ENCODE data around the gene ZNF48. TPM values are rescaled to one million over a fixed set of nuclear protein-coding genes. Genes with fewer than 3 reads are reported as not detected.

Gene ZNF48
- total RNA-seq, 1 donor from 2014 or later: 5.0 TPM

DNA sequence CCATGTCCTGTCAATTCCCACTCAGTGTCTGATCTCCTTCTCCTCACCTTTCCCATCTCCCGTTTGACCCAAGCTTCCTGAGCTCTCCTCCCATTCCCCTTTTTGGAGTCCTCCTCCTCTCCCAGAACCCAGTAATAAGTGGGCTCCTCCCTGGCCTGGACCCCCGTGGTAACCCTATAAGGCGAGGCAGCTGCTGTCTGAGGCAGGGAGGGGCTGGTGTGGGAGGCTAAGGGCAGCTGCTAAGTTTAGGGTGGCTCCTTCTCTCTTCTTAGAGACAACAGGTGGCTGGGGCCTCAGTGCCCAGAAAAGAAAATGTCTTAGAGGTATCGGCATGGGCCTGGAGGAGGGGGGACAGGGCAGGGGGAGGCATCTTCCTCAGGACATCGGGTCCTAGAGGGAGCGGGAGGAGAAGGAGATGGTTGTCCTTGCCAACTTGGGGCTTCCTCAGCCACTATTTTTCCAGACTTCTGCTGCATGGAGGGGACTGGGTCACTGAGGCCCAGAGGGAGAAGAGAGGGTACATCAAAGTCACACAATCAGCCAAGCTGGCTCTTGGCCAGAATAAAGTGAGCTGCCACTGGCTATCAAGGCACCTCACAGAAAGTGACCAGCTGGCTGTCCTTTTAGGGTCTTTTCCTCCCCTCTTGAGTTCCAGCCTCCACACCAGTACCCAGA is 23.0 kb upstream of the ZNF48 start:
- Histone ChIP-seq H3K27me3 (ENCODE audit: low read depth) (no peaks in the 10 kb centered on the region), H3K27ac (replicated peaks) (peak overlapping the region; percentile 93), H3K4me1 (peaks cover 47% of the 10 kb centered on the region), H3K36me3 (no peaks in the 10 kb centered on the region), H3K4me3 (no peak overlapping the region), H3K9me3 (replicated peaks) (no peaks in the 10 kb centered on the region)
- DNase-seq: no peak
- no peak for TF ChIP-seq CTCF (IDR thresholded peaks at IDR 0.05; ENCODE audit: borderline replicate concordance)
- intact Hi-C loops (cut with micrococcal nuclease): no loop called here

DNA sequence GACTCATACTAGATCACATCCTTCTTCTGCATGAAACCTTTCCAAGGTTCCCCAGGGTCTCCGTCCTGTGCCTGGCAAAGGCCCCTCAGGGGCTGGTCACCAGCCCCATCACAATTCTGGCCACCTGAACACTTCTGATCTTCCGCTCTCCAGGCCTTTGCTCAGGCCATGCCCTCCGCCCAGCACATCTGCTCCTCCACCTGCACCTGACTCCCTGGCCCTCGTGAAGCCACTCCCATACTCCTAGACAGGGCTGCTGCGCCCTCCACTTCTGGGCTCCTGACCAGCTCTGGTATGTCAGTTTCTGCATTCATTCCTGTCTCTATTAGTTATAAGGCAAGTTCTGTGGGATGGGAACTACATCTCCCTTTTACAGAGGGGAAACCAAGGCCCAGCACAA is 22.5 kb upstream of the ZNF48 start:
- H3K27me3 ChIP-seq (ENCODE audit: low read depth): no peaks in the 10 kb centered on the region
- peaks cover 45% of the 10 kb centered on the region for H3K4me1 ChIP-seq
- no peak overlapping the region for H3K4me3 ChIP-seq
- DNase-seq: no peak
- H3K36me3 ChIP-seq: no peaks in the 10 kb centered on the region
- H3K9me3 ChIP-seq (replicated peaks): no peaks in the 10 kb centered on the region
- no peak overlapping the region for H3K27ac ChIP-seq (replicated peaks)
- intact Hi-C loops (cut with micrococcal nuclease): no loop called here
- TF ChIP-seq CTCF (IDR thresholded peaks at IDR 0.05; ENCODE audit: borderline replicate concordance): no peak

- H3K36me3 ChIP-seq: no peaks in the 10 kb centered on the region
- intact Hi-C loops (cut with micrococcal nuclease): no loop called here
- H3K27me3 ChIP-seq (ENCODE audit: low read depth): no peaks in the 10 kb centered on the region
- H3K9me3 ChIP-seq (replicated peaks): no peaks in the 10 kb centered on the region
- H3K27ac ChIP-seq (replicated peaks): no peak within 1 kb of the TSS
- DNase-seq: no peak
- TF ChIP-seq CTCF (IDR thresholded peaks at IDR 0.05; ENCODE audit: borderline replicate concordance): no peak
- H3K4me3 ChIP-seq: no peak within 1 kb of the TSS
- H3K4me1 ChIP-seq: peaks cover 35% of the 10 kb centered on the region
Measured at GRCh38 chr16:30374538-30374937, 20.7 kb upstream of the ZNF48 start, which contains the start of gene MYL11. Gene MYL11 (plus strand): TSS chr16:30374802. CDS start chr16:30374858, 56 bp downstream.

DNA sequence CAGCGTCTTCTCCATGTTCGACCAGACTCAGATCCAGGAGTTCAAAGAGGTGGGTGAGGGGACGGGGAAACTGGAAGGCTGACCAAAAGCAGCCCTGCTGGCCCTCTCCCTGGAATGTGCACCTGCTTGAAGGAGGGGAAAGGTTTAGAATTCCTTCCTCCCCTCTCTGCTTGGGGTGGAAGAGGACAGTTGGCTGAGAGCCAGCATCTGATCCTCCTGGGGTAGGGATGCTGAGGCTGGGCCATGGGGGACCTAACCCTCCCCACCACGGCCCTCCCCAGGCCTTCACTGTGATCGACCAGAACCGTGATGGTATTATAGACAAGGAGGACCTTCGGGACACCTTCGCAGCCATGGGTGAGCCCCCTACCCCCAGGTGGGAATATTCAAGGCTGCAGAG is 19.4 kb upstream of the ZNF48 start:
- Histone ChIP-seq H3K27me3 (ENCODE audit: low read depth) (no peaks in the 10 kb centered on the region), H3K36me3 (no peaks in the 10 kb centered on the region), H3K27ac (replicated peaks) (no peak overlapping the region), H3K9me3 (replicated peaks) (no peaks in the 10 kb centered on the region), H3K4me3 (no peak overlapping the region), H3K4me1 (peaks cover 34% of the 10 kb centered on the region)
- no peak for TF ChIP-seq CTCF (IDR thresholded peaks at IDR 0.05; ENCODE audit: borderline replicate concordance)
- no peak for DNase-seq
- intact Hi-C loops (cut with micrococcal nuclease): no loop called here

GRCh38 chr16:30376461-30376902 is 18.7 kb upstream of the ZNF48 start:
- TF ChIP-seq CTCF (IDR thresholded peaks at IDR 0.05; ENCODE audit: borderline replicate concordance): no peak
- intact Hi-C loops (cut with micrococcal nuclease): no loop called here
- Histone ChIP-seq H3K4me3 (no peak overlapping the region), H3K27ac (replicated peaks) (peak overlapping the region; percentile 100), H3K27me3 (ENCODE audit: low read depth) (no peaks in the 10 kb centered on the region), H3K4me1 (peaks cover 29% of the 10 kb centered on the region), H3K9me3 (replicated peaks) (no peaks in the 10 kb centered on the region), H3K36me3 (no peaks in the 10 kb centered on the region)
- DNase-seq: no peak

All from left ventricle myocardium inferior (tissue), 1 donor.